HG02763 (cell line): Measurements from ENCODE around the gene TRIM25.

Source experiments
- ATAC-seq: cut with Tn5 transposase; IDR thresholded peaks from one replicate; pipeline ENCODE4 v1.9.1; 2021; ENCODE audit warnings: mild to moderate bottlenecking, moderate library complexity; ENCODE audit not compliant: unreplicated experiment

The TRIM25 gene

GRCh38 chr17:56868716-56869115, 45.1 kb downstream of the TRIM25 start:
- ATAC-seq: no peak

DNA sequence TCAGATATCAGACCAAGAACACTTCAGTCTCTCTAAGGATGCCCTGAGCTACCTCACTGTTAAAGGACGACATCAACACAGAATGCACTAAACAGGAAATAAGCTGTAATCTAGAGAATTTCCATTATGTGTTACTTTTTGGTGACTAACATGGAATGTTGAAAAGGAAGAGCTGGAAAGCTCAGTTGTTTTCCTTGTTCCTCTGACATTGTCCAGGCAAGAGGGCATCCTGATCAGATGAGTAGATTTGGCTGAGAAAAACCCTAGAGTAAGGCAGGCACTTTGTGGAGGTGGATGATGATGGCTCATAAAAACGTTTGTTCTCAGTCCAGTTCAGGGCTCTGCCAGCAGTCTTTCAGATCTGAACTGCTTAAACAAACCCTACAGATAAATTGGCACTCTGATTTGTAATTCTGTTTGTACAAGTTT, 45.9 kb downstream of the TRIM25 start:
- no peak for ATAC-seq

DNA sequence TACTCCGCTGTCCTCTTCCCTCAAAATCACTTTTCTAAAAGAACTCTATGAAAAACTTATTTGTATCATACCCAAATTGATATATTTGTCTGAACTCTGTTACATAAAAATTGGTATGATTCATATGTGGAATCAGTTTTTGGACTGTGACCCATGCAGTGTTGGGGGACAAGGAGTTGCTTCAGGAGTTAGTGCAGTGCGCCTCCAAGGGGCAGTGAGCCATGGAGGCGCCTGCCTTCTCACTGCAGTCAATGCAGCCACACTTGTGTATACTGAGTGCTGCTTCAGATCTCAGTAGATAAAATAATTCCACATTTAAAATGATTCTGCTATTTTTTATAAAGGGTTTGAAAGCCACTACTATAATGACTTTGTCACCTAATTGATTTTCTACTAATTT, 47.4 kb downstream of the TRIM25 start:
- no peak for ATAC-seq

GRCh38 chr17:56866076-56866475, 47.8 kb downstream of the TRIM25 start:
- ATAC-seq: no peak

- no peak for ATAC-seq
These were observed 49.9 kb downstream of the TRIM25 start for GRCh38 chr17:56863974-56864373.

DNA sequence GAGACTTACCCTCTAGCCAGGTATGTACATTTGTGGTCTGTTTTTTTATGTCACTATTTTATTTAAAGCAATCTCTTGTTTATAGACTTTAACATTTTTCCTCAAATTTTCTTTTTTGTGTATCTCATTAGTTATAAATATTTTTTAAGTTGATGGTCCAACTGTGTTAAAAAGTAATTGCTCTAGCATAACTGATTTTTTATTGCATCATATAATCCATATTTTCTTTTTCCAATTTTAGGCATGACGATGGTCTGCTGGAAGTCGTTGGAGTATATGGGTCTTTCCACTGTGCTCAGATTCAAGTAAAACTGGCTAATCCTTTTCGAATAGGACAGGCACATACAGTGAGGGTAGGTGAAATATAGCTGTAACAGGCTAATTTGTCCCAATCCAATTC, 52.0 kb downstream of the TRIM25 start:
- no peak for ATAC-seq

- no peak for ATAC-seq
These were observed 62.8 kb downstream of the TRIM25 start for GRCh38 chr17:56851008-56851407.

GRCh38 chr17:56850591-56850990, 63.3 kb downstream of the TRIM25 start:
- ATAC-seq: no peak

GRCh38 chr17:56849131-56849530, 64.7 kb downstream of the TRIM25 start:
- ATAC-seq: no peak

- ATAC-seq: no peak
These were observed 66.7 kb downstream of the TRIM25 start for GRCh38 chr17:56847106-56847505.

DNA sequence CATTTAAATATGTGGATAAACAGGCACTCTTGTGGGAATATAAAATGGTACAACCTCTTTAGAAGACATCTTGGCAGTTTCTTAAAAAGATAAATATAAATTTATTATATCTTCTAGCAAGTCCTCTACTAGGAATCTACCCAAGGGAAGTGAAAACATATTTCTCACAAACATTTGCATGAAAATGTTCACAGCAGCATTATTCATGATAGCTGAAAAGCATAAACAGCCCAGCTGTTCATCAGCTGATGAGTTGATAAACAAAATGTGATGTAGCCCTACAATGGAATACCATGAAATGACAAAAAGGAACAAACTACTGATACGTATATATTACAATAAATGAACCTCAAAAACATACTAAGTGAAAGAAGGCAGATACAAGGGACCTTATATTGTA, 67.9 kb downstream of the TRIM25 start:
- no peak for ATAC-seq

GRCh38 chr17:56842577-56842976, 71.3 kb downstream of the TRIM25 start:
- ATAC-seq: no peak

DNA sequence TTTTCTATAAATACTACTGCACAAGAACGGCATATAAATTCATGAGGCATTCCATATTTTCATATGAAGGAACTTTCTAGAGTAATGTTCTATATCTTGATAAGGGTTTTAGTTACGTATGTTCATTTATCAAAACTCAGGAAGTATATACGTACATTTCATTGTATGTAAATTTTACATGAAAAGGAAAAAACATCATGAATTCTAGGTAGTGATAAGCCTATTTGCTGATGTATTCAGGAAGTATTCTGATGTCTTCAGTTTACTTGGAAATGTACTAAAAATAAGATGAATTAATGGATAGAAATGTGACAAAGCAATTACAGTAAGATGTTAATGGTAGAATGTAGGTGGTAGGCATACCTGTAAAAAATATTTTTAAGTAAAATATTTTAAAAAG, 75.2 kb downstream of the TRIM25 start:
- ATAC-seq: no peak
